ENCODE results near the gene DGKQ. TPM values are rescaled to one million over a fixed set of nuclear protein-coding genes. Genes with fewer than 3 reads are reported as not detected.
A peak's percentile ranks its signal among the peaks of the same experiment; 100 is the strongest.
"Not testable (repeated sequence)": the region's sequence is repeated elsewhere in the genome, so short reads cannot be mapped to it uniquely, and the experiment has no call there.

DGKQ gene
- total RNA-seq, 2 experiments from 2014 or later, result 11.1 to 11.4 TPM

DNA sequence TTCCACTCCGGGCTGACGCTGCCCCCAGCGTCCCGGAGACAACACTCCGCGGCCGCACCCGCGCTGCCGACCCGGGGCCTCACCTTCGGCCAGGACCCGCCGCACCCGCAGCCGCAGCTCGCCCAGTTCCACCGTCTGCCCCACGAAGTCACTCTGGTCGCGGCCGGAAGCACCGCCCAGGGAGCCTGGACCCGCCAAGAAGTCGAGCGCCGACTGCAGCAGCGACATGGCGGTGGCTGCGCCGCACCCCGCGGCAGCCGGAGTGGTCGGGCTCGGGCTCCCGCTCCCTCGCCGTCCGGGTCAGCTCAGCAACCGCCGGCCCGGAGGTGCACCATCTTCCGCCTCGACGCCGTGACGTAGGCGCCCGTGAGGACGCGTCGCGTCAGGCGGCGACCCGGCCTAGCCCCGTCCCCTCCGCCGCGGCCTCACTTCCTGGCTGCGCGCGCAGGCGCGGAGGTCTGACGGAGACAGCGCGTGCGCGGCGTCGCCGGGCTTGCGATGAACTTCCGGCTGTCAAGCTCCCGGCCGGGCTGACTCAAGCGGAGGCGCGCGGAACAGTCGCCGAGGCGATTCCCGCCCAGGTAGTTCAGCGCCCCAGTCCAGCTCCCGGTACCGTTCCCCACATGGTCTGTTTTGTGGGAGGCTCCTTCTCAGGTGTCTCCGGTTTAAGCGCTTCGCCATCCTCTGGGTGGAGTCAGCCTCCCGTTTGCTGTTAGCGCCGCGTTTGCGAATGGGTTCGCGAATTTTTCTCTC lies 41.2 kb downstream of the DGKQ start, which contains the start of the genes GAK and TMEM175:
GAK (minus strand) TSS at position 357 of the 753 bp plus-strand sequence; CDS start at position 228, 129 bp downstream.
TMEM175 (plus strand) TSS at position 501 of the 753 bp plus-strand sequence. CDS start 15,280 bp downstream, outside the sequence.
- Mint-ChIP-seq H3K27ac (peak within 1 kb of the TSS; percentile 80), H3K27me3 (no peaks in the 10 kb centered on the region), H3K36me3 (peaks cover 4% of the 10 kb centered on the region), H3K4me1 (ENCODE audit: low read depth) (peaks cover 43% of the 10 kb centered on the region), H3K4me3 (peak within 1 kb of the TSS; percentile 97), H3K9me3 (no peaks in the 10 kb centered on the region)
- intact Hi-C loops (cut with micrococcal nuclease), result loop anchor here (1.0 to 5.0 kb wide), 6 partner anchors 41 to 415 kb away; partner anchors contain the start of genes DGKQ, FGFRL1, IDUA and UVSSA
- ChIA-PET POLR2A (interaction anchor here (0.7 to 2.0 kb wide), 8 partner anchors 8 to 789 kb away, joined by 3 to 10 read pairs (median 3); partner anchors contain the start of genes IDUA, TACC3 and TMEM129), CTCF (interaction anchor here (0.6 to 3.5 kb wide), 6 partner anchors 10 to 1298 kb away, joined by 3 to 15 read pairs (median 4); partner anchors contain the start of gene IDUA)
- peak; percentile 98 for DNase-seq

DNA sequence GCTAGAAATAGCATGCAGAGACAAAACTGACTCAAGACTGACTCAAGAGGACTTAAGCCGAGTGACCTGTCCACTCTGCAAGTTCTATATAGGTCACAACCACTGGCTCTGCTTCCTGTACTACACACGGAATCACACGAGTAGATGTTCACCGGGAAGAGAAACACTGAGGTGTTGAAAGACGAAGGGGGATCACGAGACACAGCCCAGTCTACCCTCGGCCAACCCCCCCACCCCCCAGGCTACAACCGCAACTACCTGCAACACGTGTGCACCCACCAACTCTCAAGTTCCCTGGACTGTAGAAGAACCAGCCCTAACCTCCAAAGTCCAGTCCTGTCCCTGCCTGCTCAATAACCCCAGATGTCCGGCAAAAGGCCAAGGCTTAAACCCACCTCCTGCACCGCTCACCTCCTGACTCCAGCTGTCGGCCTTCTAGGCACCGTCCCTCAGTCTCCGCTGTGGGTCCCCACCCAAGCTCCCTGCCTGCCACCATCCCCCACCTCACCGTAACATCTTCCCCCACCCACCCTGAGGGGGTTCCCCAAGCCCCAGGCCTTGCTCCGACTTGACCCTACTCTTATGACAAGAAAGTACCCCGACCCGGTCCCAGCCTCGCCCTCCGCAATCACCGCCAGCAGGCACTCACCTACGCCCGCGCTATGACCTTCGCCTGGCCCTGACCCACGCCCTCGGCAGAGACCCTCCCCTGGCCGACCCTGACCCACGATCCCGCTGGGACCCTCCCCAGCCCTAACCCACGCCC lies 42.0 kb downstream of the DGKQ start:
- POLR2A ChIA-PET, result interaction anchor here (0.8 to 2.0 kb wide), 6 partner anchors 8 to 789 kb away, joined by 3 to 10 read pairs (median 4); partner anchors contain the start of genes IDUA, TACC3 and TMEM129
- Mint-ChIP-seq H3K9me3 (no peaks in the 10 kb centered on the region), H3K36me3 (peaks cover 3% of the 10 kb centered on the region), H3K4me1 (ENCODE audit: low read depth) (peaks cover 42% of the 10 kb centered on the region), H3K27ac (peak overlapping the region; percentile 80), H3K4me3 (peak overlapping the region; percentile 97), H3K27me3 (no peaks in the 10 kb centered on the region)
- CTCF ChIA-PET, result interaction anchor here (0.7 to 3.5 kb wide), 4 partner anchors 52 to 189 kb away, joined by 3 to 15 read pairs (median 6); partner anchors contain the start of gene IDUA
- intact Hi-C loops (cut with micrococcal nuclease), result loop anchor here (5.0 kb wide), 1 partner anchor 81 kb away; the partner anchor contains the start of gene FGFRL1
- peak; percentile 30 for DNase-seq

DNA sequence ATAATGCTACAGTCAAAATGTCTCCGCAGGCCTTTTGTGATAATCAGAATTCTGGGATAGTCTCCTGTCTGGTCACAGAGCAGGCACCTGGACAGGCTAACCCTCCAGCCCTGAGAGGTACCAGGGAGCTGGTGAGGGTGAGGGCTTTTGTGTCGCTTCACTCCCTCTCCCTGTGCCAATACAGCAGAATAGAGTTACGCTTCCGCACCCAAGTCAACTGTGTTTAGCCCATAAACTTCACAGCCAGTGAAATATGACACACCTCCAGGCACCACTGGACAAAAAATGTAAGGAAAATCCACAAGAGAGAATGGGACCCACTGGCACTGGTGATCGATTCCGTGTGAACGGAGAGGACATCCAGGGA lies 42.6 kb downstream of the DGKQ start:
- Mint-ChIP-seq H3K27ac (peak overlapping the region; percentile 80), H3K4me3 (peak overlapping the region; percentile 97), H3K36me3 (peaks cover 1% of the 10 kb centered on the region), H3K27me3 (no peaks in the 10 kb centered on the region), H3K9me3 (no peaks in the 10 kb centered on the region), H3K4me1 (ENCODE audit: low read depth) (peaks cover 45% of the 10 kb centered on the region)
- no peak for DNase-seq
- CTCF ChIA-PET, result interaction anchor here (3.5 kb wide), 1 partner anchor 57 kb away, joined by 15 read pairs; the partner anchor contains the start of gene IDUA
- POLR2A ChIA-PET, result interaction anchor here (0.9 to 2.0 kb wide), 3 partner anchors 51 to 256 kb away, joined by 3 to 10 read pairs (median 4); partner anchors contain the start of genes ATP5ME and MYL5
- intact Hi-C loops (cut with micrococcal nuclease), result loop anchor here (1.0 to 5.0 kb wide), 2 partner anchors 9 to 81 kb away; partner anchors contain the start of gene FGFRL1

DNA sequence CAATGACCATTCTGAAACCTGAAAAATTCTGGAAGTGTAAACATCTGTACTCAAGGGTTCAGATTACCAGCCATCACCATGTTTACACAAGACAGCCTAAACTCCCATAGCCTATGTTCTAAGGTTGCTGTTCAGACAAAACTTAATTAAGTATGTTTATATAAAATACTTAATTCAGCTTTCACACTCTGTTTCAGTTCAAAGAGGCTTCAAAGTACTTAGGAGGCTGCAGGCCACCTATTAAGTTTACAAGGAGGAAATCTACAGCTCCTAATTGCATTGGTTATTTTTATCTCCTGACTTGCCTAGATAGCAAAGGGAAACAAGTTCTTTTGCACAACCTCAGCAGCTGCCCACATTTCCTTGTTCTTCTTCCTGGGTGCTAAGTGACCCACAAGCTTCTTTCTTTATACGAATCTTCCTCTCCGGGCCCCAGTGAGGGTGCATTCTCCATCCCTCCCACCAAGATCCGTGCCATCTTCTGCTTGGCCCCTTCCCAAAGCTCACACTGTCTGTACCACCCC lies 43.3 kb downstream of the DGKQ start:
- ChIA-PET POLR2A (interaction anchor here (0.9 to 1.1 kb wide), 2 partner anchors 51 to 256 kb away, joined by 3 to 4 read pairs; partner anchors contain the start of genes ATP5ME and MYL5), CTCF (interaction anchor here (0.8 to 3.5 kb wide), 2 partner anchors 57 to 188 kb away, joined by 3 to 15 read pairs; partner anchors contain the start of gene IDUA)
- Mint-ChIP-seq H3K27ac (peak overlapping the region; percentile 80), H3K9me3 (no peaks in the 10 kb centered on the region), H3K36me3 (peaks cover 1% of the 10 kb centered on the region), H3K4me3 (peak overlapping the region; percentile 97), H3K27me3 (no peaks in the 10 kb centered on the region), H3K4me1 (ENCODE audit: low read depth) (peaks cover 46% of the 10 kb centered on the region)
- no peak for DNase-seq
- intact Hi-C loops (cut with micrococcal nuclease), result loop anchor here (1.0 to 5.0 kb wide), 2 partner anchors 8 to 82 kb away; partner anchors contain the start of gene FGFRL1

DNA sequence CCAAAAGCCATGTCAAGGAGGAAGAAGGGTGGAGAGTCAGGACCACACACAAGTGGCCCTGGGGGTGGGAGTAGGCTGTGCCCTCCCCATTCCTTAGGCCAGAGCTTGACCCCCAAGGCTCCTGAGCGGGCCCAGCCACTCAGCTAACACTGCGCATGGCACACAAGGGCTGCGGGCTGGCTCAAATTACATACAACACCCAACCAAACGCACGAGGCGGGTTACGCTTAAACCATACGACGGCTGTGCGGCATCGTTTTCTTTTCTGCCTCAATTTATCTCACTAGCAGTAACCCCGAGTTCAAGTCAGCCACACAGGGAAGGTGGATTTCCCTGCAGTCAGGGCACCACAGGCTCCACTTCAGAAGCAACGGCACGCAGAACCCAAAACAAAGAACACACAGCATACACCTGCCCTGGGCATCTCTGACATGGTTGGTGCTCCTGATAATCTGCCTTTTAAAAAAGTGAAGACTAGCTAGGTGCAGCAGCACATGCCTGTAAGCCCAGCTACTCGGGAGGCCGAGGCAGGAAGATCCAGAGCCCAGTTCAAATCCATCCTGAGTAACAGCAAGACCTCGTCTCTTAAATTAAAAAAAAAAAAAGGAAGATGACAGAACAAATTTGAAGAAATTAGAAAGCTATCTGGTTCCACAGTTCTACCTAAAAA lies 44.1 kb downstream of the DGKQ start:
- DNase-seq, result no peak
- intact Hi-C loops (cut with micrococcal nuclease), result no loop called here
- no peak overlapping the region for H3K4me3 Mint-ChIP-seq
- H3K36me3 Mint-ChIP-seq, result peaks cover 1% of the 10 kb centered on the region
- no peaks in the 10 kb centered on the region for H3K27me3 Mint-ChIP-seq
- POLR2A ChIA-PET, result no interaction called here
- H3K4me1 Mint-ChIP-seq (ENCODE audit: low read depth), result peaks cover 55% of the 10 kb centered on the region
- no peaks in the 10 kb centered on the region for H3K9me3 Mint-ChIP-seq
- no peak overlapping the region for H3K27ac Mint-ChIP-seq
- CTCF ChIA-PET, result interaction anchor here (0.8 to 3.5 kb wide), 2 partner anchors 58 to 187 kb away, joined by 3 to 15 read pairs; partner anchors contain the start of gene IDUA

DNA sequence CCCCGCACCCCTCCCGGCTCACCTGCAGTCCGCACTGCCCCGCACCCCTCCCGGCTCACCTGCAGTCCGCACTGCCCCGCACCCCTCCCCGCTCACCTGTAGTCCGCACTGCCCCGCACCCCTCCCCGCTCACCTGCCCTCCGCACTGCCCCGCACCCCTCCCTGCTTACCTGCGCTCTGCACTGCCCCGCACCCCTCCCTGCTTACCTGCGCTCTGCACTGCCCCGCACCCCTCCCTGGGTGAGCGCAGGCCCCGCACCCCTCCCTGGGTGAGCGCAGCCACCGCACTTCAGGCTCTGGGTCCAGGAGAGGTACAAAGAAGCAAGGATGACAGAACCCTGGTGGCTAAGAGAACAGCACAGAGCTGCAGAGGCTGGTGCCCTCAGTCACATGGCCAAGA lies 45.8 kb downstream of the DGKQ start:
- H3K9me3 Mint-ChIP-seq; H3K27ac Mint-ChIP-seq; intact Hi-C loops (cut with micrococcal nuclease); CTCF ChIA-PET; H3K36me3 Mint-ChIP-seq; DNase-seq; H3K4me3 Mint-ChIP-seq; H3K27me3 Mint-ChIP-seq; POLR2A ChIA-PET: not testable (repeated sequence)
- H3K4me1 Mint-ChIP-seq (ENCODE audit: low read depth), result peaks cover 57% of the 10 kb centered on the region

DNA sequence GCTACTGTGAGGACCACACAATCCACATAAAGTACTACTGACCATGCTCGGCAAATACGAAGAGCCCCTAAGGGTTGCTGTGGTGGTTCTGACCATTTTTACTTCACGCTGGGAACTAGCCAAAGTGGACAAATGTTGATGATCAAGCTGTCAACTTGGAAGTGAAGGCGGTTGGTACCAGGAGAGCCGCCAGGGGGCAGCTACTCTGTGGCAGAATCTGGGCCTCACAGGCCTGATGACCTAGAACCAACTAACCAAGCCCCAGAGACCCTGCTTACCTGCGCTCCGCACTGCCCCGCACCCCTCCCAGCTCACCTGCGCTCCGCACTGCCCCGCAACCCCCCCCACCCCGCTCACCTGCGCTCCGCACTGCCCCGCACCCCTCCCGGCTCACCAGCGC lies 46.8 kb downstream of the DGKQ start:
- Mint-ChIP-seq H3K36me3 (peaks cover 3% of the 10 kb centered on the region), H3K4me1 (ENCODE audit: low read depth) (peaks cover 64% of the 10 kb centered on the region), H3K27me3 (no peaks in the 10 kb centered on the region), H3K27ac (no peak overlapping the region), H3K4me3 (no peak overlapping the region), H3K9me3 (no peaks in the 10 kb centered on the region)
- ChIA-PET CTCF (interaction anchor here (0.6 to 0.9 kb wide), 2 partner anchors 23 to 145 kb away, joined by 3 read pairs; no protein-coding TSS in a partner anchor), POLR2A (no interaction called here)
- DNase-seq, result no peak
- intact Hi-C loops (cut with micrococcal nuclease), result no loop called here

DNA sequence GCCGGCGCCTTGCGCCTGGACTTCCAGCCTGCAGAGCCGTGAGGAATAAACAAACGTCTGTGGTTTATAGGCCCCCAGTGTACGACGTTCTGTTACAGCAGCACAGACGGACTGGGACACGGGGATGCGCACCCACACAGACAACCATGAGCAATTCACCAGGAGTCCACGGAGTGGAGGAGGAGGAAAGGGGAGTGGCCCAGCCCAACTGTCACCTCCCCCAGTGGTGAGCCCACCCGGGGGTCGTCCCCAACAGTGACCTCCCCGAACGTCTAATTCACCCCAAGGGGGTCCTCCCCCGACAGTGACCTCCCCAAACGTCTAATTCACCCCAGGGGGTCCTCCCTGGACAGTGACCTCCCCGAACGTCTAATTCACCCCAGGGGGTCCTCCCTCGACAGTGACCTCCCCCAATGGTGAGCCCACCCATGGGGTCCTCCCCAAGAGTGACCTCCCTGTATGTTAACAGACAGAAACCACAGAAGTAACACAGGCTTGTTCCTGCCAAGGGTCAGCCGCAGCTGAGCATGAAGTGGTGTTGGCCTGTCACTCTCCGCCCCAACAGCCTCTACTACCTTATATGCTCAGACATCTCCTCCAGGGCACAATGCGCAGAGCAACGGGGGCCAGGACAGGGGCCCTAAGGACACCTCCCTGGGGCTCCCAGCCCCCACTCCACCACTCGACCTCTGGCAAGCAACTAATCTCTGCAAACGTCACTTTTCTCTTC lies 47.4 kb downstream of the DGKQ start:
- Mint-ChIP-seq H3K27ac (peak overlapping the region; percentile 0), H3K4me3 (no peak overlapping the region), H3K4me1 (ENCODE audit: low read depth) (peaks cover 68% of the 10 kb centered on the region), H3K9me3 (no peaks in the 10 kb centered on the region), H3K36me3 (peaks cover 7% of the 10 kb centered on the region), H3K27me3 (no peaks in the 10 kb centered on the region)
- POLR2A ChIA-PET, result no interaction called here
- no peak for DNase-seq
- intact Hi-C loops (cut with micrococcal nuclease), result no loop called here
- CTCF ChIA-PET, result interaction anchor here (0.9 kb wide), 1 partner anchor 144 kb away, joined by 3 read pairs; no protein-coding TSS in a partner anchor

DNA sequence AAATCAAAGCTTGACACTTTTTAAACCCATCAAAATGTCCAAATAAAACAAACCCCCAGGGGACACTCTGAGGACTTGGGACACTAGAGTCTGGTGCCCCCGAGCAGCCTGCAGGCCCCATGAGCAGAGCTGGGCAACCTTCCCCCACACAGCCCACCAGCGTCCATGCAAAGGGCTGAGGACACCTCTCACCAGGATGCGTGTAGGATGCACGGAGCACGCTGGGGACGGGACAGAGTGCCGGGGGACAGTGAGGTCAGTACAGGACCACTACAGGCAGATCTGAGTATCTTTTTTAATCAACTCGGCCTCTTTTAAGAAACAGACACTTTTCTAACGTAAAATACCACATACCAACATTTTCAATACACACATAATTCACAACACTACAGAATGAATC lies 48.2 kb downstream of the DGKQ start:
- Mint-ChIP-seq H3K27me3 (no peaks in the 10 kb centered on the region), H3K27ac (peak overlapping the region; percentile 72), H3K9me3 (no peaks in the 10 kb centered on the region), H3K4me3 (no peak overlapping the region), H3K4me1 (ENCODE audit: low read depth) (peaks cover 63% of the 10 kb centered on the region), H3K36me3 (peaks cover 7% of the 10 kb centered on the region)
- POLR2A ChIA-PET, result no interaction called here
- CTCF ChIA-PET, result no interaction called here
- no peak for DNase-seq
- intact Hi-C loops (cut with micrococcal nuclease), result no loop called here

DNA sequence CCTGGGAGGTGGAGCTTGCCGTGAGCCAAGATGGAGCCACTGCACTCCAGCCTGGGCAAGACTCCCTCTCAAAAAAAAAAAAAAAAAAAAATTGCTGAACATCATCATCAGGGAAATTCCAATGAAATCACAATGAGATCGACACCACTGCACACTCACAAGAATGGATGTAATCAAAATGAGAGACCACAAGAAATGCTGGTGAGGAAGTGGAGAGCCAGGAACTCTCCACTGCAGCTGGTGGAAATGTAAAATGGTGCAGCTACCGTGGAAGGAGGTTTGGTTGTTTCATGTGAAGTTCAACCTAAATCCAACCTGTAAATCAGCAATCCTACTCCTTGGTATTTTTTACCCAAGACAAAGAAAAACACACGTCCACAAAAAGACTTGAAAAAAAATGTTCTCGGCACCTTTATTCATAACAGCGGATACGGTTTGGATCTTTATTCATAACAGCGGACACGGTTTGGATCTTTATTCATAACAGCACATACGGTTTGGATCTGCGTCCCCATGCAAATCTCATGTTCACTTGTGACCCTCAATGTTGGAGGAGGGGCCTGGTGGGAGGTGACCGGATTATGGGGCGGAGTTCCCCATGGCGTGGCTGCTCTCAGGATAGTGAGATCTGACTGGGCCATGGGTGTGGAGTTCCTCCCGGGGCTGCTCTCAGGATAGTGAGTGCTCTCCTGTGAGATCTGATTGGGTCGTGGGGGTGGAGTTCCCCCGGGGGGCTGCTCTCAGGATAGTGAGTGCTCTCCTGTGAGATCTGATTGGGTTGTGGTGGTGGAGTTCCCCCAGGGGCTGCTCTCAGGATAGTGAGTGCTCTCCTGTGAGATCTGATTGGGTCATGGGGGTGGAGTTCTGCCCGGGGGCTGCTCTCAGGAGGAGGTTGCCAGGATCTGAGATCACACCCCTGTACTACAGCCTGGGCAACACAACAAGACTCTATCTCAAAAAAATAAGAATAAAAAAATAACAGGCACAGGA lies 49.0 kb downstream of the DGKQ start:
- intact Hi-C loops (cut with micrococcal nuclease), result no loop called here
- no peaks in the 10 kb centered on the region for H3K27me3 Mint-ChIP-seq
- DNase-seq, result peak; percentile 60
- no peak overlapping the region for H3K4me3 Mint-ChIP-seq
- peaks cover 9% of the 10 kb centered on the region for H3K36me3 Mint-ChIP-seq
- no peaks in the 10 kb centered on the region for H3K9me3 Mint-ChIP-seq
- peaks cover 64% of the 10 kb centered on the region for H3K4me1 Mint-ChIP-seq (ENCODE audit: low read depth)
- CTCF ChIA-PET, result no interaction called here
- H3K27ac Mint-ChIP-seq, result peak overlapping the region; percentile 72
- POLR2A ChIA-PET, result interaction anchor here (1.5 kb wide), 1 partner anchor 8 kb away, joined by 6 read pairs; the partner anchor contains the start of genes GAK and TMEM175

Data from activated CD4-positive, alpha-beta memory T cell treated with anti-CD3 and anti-CD28 coated beads for 36 hours (primary cell).